Neural progenitor cell (in vitro differentiated cells): Measurements from ENCODE around the gene LRP6.

ENCODE experiments used
- CTCF ChIP-seq: fragments of 200-600 bp; sonication (generic); IDR thresholded peaks from 2 replicates; pipeline ENCODE4 v1.5.1; 2017; ENCODE audit warnings: antibody characterized with exemption, mild to moderate bottlenecking
- EZH2 ChIP-seq: fragments of 200-600 bp; sonication (generic); IDR thresholded peaks from 2 replicates; pipeline ENCODE4 v1.6.1; 2017; ENCODE audit warnings: antibody characterized with exemption, mild to moderate bottlenecking, moderate library complexity
- EZH2phosphoT487 ChIP-seq: fragments of 200-600 bp; sonication (generic); IDR thresholded peaks from 2 replicates; pipeline ENCODE4 v1.6.1; 2017; ENCODE audit warnings: antibody characterized with exemption

GRCh38 chr12:12194206-12194605 is 72.6 kb downstream of the LRP6 start:
- no peak for TF ChIP-seq CTCF
- no peak for TF ChIP-seq EZH2
- TF ChIP-seq EZH2phosphoT487 = no peak
